Ovary (tissue), 9 donors: Measurements from ENCODE around the gene NUBPL. TPM values are rescaled to one million over a fixed set of nuclear protein-coding genes. Genes with fewer than 3 reads are reported as not detected.

Experiments used
- DNase-seq, 5 donors: peaks; one replicate each; pipeline ENCODE4 v3.0.0-alpha.2; 2019 to 2020
- H3K27ac ChIP-seq, 2 donors: fragments of 200-600 bp; one replicate each; pipeline versions ENCODE4 v1.5.1 to v1.8.0; 2019 to 2022
- H3K27me3 ChIP-seq: fragments of 200-600 bp; one replicate; pipeline ENCODE4 v1.8.0; 2022
- H3K36me3 ChIP-seq: fragments of 200-600 bp; sonication (generic); one replicate; pipeline ENCODE4 v1.5.1; 2019
- H3K4me1 ChIP-seq: one replicate; pipeline ENCODE4 v1.8.1; 2013; ENCODE audit warnings: mild to moderate bottlenecking, moderate library complexity; ENCODE audit not compliant: insufficient read depth
- H3K4me3 ChIP-seq: fragments of 200-600 bp; sonication (generic); one replicate; pipeline ENCODE4 v1.5.1; 2017
- H3K9me3 ChIP-seq, 2 donors: fragments of 200-600 bp in 1 of 2; sonication (generic) in 1 of 2; one replicate each; pipeline versions ENCODE4 v1.5.1 to v1.8.1; 2013 to 2019; ENCODE audit warnings: mild to moderate bottlenecking in 1 of 2, moderate library complexity in 1 of 2
- EP300 ChIP-seq: sonication (generic); formaldehyde crosslinking; IDR thresholded peaks from one replicate; pipeline ENCODE4 v1.6.1; 2017; ENCODE audit warnings: antibody characterized with exemption
- POLR2A ChIP-seq: fragments of 450-650 bp; IDR thresholded peaks from one replicate; pipeline ENCODE4 v1.6.1; 2017; ENCODE audit warnings: antibody characterized with exemption, mild to moderate bottlenecking, moderate library complexity
- WGBS, 3 donors: extraction: QIAGEN DNeasy Blood & Tissue Kit in 1 of 3; methylation state at CpG; one replicate each; pipeline versions ENCODE4 v1.1.5 to v1.1.7; 2013 to 2017; 5-methylcytosine and 5-hydroxymethylcytosine counted together
- intact Hi-C, 4 donors: fragments of 100-400 bp; cut with DNase I; formaldehyde crosslinking; loops; one replicate each; pipeline versions ENCODE4 v1.11.0 to v1.15.1; 2022 to 2023
- polyA plus RNA-seq, 2 donors: library from polyadenylated mRNA; stranded (reverse); fragments of 200-250 nt in 1 of 2; fragments of 350-450 nt in 1 of 2; fragmentation: Illumina TruSeq in 1 of 2; extraction: RNeasy Lipid Tissue Mini Kit (QIAGEN cat#74804) in 1 of 2; gene quantifications; one replicate each; pipeline ENCODE4 v1.2.3, GENCODE V29; 2013 to 2014
- total RNA-seq, 7 donors: library from RNA; depleted of rRNA in 2 of 7; stranded (reverse); fragments of >200 nt in 2 of 7; fragmentation: NEBNext Ultra II Directional in 3 of 7; extraction: Animal tissue kit (Norgen Biotek cat#: 25700) in 3 of 7; gene quantifications; one replicate each; pipeline versions ENCODE4 v1.1.0 to v1.2.4, GENCODE V29; 2016 to 2023
- TF ChIP-seq, protein P1 (sequence below), 3 donors: fragments of 450-650 bp in 2 of 3; fragments of 200-600 bp in 1 of 3; IDR thresholded peaks; one replicate each; pipeline versions ENCODE4 v1.5.1 to v1.8.0; 2016 to 2022; ENCODE audit warnings: antibody characterized with exemption in 3 of 3, mild to moderate bottlenecking in 1 of 3
- donor health status: DM: no; HTN: no; CAD: no; lungs with moderate emphysema.
- donor health status: DM: no; HTN: no; CAD: no.
- donor health status: Bipolar disorder and iron deficiency.
- donor health status: DM: yes; HTN: yes; CAD: no.
- donor health status: DM: no; HTN: no; CAD: no.
- donor health status: DM: yes; HTN: yes; CAD: no.

The NUBPL gene
- total and polyA plus RNA-seq, 9 donors = 5.8 to 17.6 (median 14.0) TPM

DNA sequence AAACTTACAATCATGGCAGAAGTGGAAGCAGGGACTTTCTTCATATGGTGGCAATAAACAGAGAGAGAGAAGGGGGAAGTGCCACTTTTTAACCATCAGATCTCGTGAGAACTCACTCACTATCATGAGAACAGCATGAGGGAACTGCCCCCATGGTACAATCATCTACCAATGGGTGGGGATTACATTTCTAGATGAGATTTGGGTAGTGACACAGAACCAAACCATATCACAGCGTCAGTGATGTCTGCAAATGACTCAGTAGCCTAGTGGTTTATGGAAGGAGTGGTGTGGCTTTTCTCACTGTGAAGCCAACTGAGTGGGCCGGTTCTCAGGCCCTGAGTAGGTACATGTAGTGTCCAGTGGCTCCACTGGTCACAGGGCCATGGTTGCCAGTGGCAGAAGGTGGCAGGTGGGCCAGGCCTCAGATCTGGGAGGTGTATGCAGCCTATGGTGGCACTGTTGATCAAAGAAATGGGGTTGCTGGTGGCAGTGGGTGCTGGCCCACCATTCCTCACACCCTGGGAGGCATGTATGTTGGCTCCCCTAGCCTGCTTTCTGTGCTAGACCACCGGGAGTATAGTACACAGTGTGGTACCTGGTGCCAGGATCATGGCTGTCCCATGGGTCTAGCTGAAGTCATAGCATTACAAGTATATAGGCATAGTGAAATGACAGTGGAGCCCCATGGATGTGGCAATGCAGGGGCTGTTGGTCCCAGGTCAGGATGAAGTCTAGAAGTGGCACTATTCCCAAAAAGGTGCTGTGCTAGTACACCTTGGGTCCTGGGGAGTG, 191.9 kb downstream of the NUBPL start:
- DNase-seq = no peak
- H3K4me1 ChIP-seq = no peaks in the 10 kb centered on the region
- no peaks in the 10 kb centered on the region for H3K36me3 ChIP-seq
- 88 to 96% (median 95%) methylated on average over 4 of the region's 4 CpGs for WGBS, 3 donors
- H3K27ac ChIP-seq = no peak overlapping the region
- H3K4me3 ChIP-seq = no peak overlapping the region
- H3K9me3 ChIP-seq = peaks cover 0 to 2% of the 10 kb centered on the region in 2 donors
- intact Hi-C loops = no loop called here
- H3K27me3 ChIP-seq = no peaks in the 10 kb centered on the region
- TF ChIP-seq, protein P1, sequence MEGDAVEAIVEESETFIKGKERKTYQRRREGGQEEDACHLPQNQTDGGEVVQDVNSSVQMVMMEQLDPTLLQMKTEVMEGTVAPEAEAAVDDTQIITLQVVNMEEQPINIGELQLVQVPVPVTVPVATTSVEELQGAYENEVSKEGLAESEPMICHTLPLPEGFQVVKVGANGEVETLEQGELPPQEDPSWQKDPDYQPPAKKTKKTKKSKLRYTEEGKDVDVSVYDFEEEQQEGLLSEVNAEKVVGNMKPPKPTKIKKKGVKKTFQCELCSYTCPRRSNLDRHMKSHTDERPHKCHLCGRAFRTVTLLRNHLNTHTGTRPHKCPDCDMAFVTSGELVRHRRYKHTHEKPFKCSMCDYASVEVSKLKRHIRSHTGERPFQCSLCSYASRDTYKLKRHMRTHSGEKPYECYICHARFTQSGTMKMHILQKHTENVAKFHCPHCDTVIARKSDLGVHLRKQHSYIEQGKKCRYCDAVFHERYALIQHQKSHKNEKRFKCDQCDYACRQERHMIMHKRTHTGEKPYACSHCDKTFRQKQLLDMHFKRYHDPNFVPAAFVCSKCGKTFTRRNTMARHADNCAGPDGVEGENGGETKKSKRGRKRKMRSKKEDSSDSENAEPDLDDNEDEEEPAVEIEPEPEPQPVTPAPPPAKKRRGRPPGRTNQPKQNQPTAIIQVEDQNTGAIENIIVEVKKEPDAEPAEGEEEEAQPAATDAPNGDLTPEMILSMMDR (IDR thresholded peaks at IDR 0.05) = no peak
- TF ChIP-seq POLR2A = no peak
- TF ChIP-seq EP300 = no peak

DNA sequence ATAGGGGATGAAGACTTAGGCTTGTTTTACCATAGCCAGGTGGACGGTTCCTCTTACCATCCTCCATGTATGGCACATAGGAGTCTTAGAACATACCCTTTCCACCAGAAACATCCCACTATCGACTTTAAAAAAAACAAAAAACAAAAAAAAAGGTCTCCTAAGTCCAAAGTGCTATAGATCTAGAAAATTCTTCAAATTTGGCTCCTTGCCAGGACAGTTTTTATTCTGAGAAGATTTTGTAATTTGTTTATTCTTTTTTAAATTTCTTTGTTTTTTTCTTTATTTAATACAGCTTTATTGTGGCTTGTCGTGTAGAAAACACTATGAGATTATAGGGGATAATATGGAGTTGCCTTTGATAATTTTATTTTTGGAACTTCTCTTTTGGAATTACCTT, 197.7 kb downstream of the NUBPL start:
- DNase-seq = no peak
- Histone ChIP-seq H3K27ac (no peak overlapping the region), H3K36me3 (no peaks in the 10 kb centered on the region), H3K4me1 (no peaks in the 10 kb centered on the region), H3K4me3 (no peak overlapping the region), H3K27me3 (no peaks in the 10 kb centered on the region), H3K9me3 (no peaks in the 10 kb centered on the region)
- no peak for TF ChIP-seq EP300
- no peak for TF ChIP-seq POLR2A
- TF ChIP-seq, protein P1 (IDR thresholded peaks at IDR 0.05) = no peak
- intact Hi-C loops = no loop called here
- 60 to 80% (median 69%) methylated on average over 3 of the region's 3 CpGs for WGBS, 3 donors

DNA sequence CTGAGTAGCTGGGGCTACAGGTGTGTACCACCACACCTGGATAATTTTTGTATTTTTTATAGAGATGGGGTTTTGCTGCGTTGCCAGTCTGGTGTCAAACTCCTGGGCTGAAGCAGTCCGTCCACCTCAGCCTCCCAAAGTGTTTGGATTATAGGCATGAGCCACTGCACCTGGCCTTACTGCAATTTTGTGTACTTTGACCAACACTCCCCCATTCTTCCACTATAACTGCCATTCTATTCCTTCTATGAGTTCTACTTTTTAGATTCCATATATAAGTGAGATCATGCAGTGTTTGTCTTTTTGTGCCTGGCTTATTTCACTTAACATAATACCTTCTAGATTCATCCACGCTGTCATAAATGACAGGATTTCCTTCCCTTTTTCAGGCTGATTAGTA, 199.1 kb downstream of the NUBPL start:
- no peaks in the 10 kb centered on the region for H3K27me3 ChIP-seq
- DNase-seq = no peak
- TF ChIP-seq EP300 (no peak), POLR2A (no peak)
- TF ChIP-seq, protein P1 (IDR thresholded peaks at IDR 0.05) = no peak
- no peaks in the 10 kb centered on the region for H3K9me3 ChIP-seq
- WGBS, 3 donors = 63 to 67% (median 65%) methylated on average over 3 of the region's 3 CpGs
- H3K36me3 ChIP-seq = no peaks in the 10 kb centered on the region
- intact Hi-C loops = no loop called here
- H3K4me3 ChIP-seq = no peak overlapping the region
- no peak overlapping the region for H3K27ac ChIP-seq
- no peaks in the 10 kb centered on the region for H3K4me1 ChIP-seq

DNA sequence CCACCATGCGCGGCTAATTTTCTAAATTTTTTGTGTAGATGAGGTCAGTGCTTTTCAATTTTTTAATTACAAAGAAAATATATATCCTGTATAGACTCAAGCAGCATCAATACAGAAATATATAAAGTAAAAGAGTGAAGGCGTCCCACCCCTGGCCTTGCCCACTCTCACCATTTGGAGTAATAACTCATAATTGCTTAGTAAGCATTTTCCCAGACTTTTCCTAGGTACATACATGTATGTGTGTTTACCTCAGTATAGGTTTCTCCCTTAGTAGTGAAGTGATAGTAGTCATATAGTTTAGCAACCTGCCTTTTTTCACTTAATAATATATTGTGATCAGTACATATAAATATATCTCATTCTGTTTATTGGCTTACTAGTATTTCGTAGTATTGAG, 200.1 kb downstream of the NUBPL start:
- Histone ChIP-seq H3K27ac (no peak overlapping the region), H3K36me3 (no peaks in the 10 kb centered on the region), H3K9me3 (no peaks in the 10 kb centered on the region), H3K27me3 (no peaks in the 10 kb centered on the region), H3K4me3 (no peak overlapping the region), H3K4me1 (no peaks in the 10 kb centered on the region)
- no peak for TF ChIP-seq EP300
- TF ChIP-seq, protein P1 (IDR thresholded peaks at IDR 0.05) = no peak
- no peak for TF ChIP-seq POLR2A
- intact Hi-C loops = no loop called here
- no peak for DNase-seq
- 74 to 96% (median 87%) methylated on average over 4 of the region's 4 CpGs for WGBS, 3 donors
